DND-41 (cell line): Measurements from ENCODE around the gene FAAH.

Experiments
- ATAC-seq: fragments of 200-7000 bp; cut with Tn5 transposase; 3 replicates; pipeline ENCODE4 v1.9.1; 2021; ENCODE audit warnings: low read depth; ENCODE audit not compliant: insufficient read depth
- DNase-seq: peaks from one replicate; pipeline ENCODE4 v3.0.0-alpha.2; 2020
- H2AFZ ChIP-seq: 2 replicates; pipeline ENCODE4 v1.6.0; 2012; ENCODE audit warnings: low read depth, low read length
- H3K27ac ChIP-seq: 2 replicates; pipeline ENCODE4 v1.5.1; 2012; ENCODE audit warnings: low read length, inconsistent platforms
- H3K27me3 ChIP-seq: fragments of 200-600 bp; sonication (generic); 2 replicates; pipeline ENCODE4 v1.6.0; 2012; ENCODE audit warnings: low read length, mild to moderate bottlenecking, inconsistent platforms; ENCODE audit not compliant: insufficient read depth, poor library complexity
- H3K36me3 ChIP-seq: 2 replicates; pipeline ENCODE4 v1.5.1; 2012; ENCODE audit warnings: low read length, inconsistent platforms; ENCODE audit not compliant: insufficient read depth
- H3K4me1 ChIP-seq: 2 replicates; pipeline ENCODE4 v1.5.1; 2012; ENCODE audit warnings: mild to moderate bottlenecking, low read length; ENCODE audit not compliant: insufficient read depth
- H3K4me2 ChIP-seq: 2 replicates; pipeline ENCODE4 v1.6.0; 2012; ENCODE audit warnings: mild to moderate bottlenecking, moderate library complexity, low read length, inconsistent platforms; ENCODE audit not compliant: insufficient read depth
- H3K4me3 ChIP-seq, 2 experiments: fragments of 200-600 bp in 1 of 2; shearing (Covaris generic) in 1 of 2; 2 replicates each; pipeline ENCODE4 v1.5.1; 2012 to 2016; ENCODE audit warnings: inconsistent platforms in 2 of 2, low read length in 2 of 2, mild to moderate bottlenecking in 2 of 2, low read depth in 1 of 2, moderate library complexity in 1 of 2
- H3K79me2 ChIP-seq: 2 replicates; pipeline ENCODE4 v1.6.0; 2012; ENCODE audit warnings: low read length, inconsistent platforms; ENCODE audit not compliant: insufficient read depth
- H3K9ac ChIP-seq: 2 replicates; pipeline ENCODE4 v1.6.0; 2012; ENCODE audit warnings: low read depth, mild to moderate bottlenecking, inconsistent platforms, low read length, moderate library complexity
- H3K9me3 ChIP-seq: 2 replicates; pipeline ENCODE4 v1.5.1; 2012; ENCODE audit warnings: low read length, moderate library complexity, mild to moderate bottlenecking, inconsistent platforms; ENCODE audit not compliant: insufficient read depth, severe bottlenecking
- H4K20me1 ChIP-seq: 2 replicates; pipeline ENCODE4 v1.6.0; 2012; ENCODE audit warnings: low read length; ENCODE audit not compliant: insufficient read depth
- EZH2 ChIP-seq: IDR thresholded peaks from 3 replicates; pipeline ENCODE4 v1.6.1; 2012; ENCODE audit warnings: borderline replicate concordance, low read depth, mild to moderate bottlenecking, moderate library complexity, low read length, inconsistent platforms; ENCODE audit not compliant: severe bottlenecking
- TF ChIP-seq, protein P1 (sequence below): IDR thresholded peaks from 2 replicates; pipeline ENCODE4 v1.5.1; 2012; ENCODE audit warnings: borderline replicate concordance, low read length, moderate library complexity, mild to moderate bottlenecking; ENCODE audit not compliant: poor library complexity, severe bottlenecking; ENCODE audit errors: extremely low read depth

Gene FAAH

DNA sequence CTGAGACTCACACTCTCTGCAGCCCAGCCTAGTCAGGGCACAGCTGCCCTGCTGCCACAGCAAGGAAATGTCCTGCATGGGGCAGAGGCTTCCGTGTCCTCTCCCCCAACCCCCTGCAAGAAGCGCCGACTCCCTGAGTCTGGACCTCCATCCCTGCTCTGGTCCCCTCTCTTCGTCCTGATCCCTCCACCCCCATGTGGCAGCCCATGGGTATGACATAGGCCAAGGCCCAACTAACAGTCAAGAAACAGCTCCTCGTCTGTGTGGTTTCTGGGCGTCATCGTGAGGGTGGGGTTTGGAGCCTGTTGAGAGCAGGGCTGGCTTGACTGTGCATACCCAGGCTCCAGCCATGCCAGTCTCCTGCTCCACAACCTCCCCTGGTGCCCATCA, 19.5 kb downstream of the FAAH start:
- Histone ChIP-seq H3K27me3 (no peaks in the 10 kb centered on the region), H3K9ac (no peak overlapping the region), H3K27ac (no peak overlapping the region), H3K79me2 (no peaks in the 10 kb centered on the region), H3K4me2 (no peak overlapping the region), H3K36me3 (no peaks in the 10 kb centered on the region), H3K9me3 (no peaks in the 10 kb centered on the region), H4K20me1 (0 out of 2 replicates have a peak, but pooled peaks cover 8% of the 10 kb centered on the region), H2AFZ (no peak overlapping the region), H3K4me3 (no peak overlapping the region), H3K4me1 (no peaks in the 10 kb centered on the region)
- TF ChIP-seq, protein P1, sequence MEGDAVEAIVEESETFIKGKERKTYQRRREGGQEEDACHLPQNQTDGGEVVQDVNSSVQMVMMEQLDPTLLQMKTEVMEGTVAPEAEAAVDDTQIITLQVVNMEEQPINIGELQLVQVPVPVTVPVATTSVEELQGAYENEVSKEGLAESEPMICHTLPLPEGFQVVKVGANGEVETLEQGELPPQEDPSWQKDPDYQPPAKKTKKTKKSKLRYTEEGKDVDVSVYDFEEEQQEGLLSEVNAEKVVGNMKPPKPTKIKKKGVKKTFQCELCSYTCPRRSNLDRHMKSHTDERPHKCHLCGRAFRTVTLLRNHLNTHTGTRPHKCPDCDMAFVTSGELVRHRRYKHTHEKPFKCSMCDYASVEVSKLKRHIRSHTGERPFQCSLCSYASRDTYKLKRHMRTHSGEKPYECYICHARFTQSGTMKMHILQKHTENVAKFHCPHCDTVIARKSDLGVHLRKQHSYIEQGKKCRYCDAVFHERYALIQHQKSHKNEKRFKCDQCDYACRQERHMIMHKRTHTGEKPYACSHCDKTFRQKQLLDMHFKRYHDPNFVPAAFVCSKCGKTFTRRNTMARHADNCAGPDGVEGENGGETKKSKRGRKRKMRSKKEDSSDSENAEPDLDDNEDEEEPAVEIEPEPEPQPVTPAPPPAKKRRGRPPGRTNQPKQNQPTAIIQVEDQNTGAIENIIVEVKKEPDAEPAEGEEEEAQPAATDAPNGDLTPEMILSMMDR: peak; percentile 60
- TF ChIP-seq EZH2: no peak
- peak; percentile 50 for DNase-seq
- ATAC-seq: peak; percentile 90

DNA sequence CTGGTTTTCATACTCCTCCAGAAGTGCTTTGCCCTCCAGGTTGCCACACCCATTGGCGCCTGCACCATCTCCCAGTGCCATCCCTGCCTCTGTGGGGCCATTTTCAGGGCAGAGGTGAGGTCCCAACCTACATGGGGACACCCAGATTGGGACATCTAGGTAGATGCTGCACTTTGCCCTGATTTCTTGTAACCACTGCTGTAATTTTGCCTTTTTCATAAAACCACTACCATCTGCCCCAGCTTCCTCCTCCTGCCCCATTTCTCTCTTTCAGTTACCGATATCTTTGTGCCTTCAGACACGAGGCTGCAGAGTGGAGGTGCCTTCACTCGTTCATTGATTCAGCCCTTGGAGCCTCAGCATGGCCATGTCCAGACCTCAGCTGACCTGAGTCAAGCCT, 21.4 kb downstream of the FAAH start:
- TF ChIP-seq EZH2: no peak
- TF ChIP-seq, protein P1: no peak
- peaks cover 3% of the 10 kb centered on the region for H3K27me3 ChIP-seq
- ATAC-seq: no peak

DNA sequence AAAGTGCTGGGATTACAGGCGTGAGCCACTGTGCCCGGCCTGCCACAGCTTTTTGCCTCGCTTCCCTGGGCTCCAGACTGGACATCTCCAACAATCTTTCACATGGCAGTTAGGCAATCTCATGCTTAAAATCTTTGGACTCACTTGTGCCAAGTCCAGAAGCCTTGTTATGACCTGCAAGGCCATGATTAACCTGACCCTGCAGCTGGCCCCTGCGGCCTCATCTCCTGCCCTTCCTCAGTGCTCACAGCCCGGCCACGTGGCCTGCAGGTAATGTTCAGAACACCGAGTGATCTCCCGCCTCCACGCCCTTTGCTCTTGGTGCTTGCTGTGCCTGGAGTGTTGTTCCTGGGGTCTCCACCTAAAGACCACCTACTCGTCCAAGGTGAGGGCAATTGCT, 24.9 kb downstream of the FAAH start:
- ATAC-seq: no peak
- H3K27me3 ChIP-seq: peaks cover 5% of the 10 kb centered on the region
- no peak overlapping the region for H3K9ac ChIP-seq

More for the DNA sequence above, 21.4 kb downstream of the FAAH start:
- no peak overlapping the region for H3K27ac ChIP-seq
- no peak overlapping the region for H3K4me3 ChIP-seq
- H3K36me3 ChIP-seq: no peaks in the 10 kb centered on the region
- H3K79me2 ChIP-seq: no peaks in the 10 kb centered on the region
- no peak overlapping the region for H3K9ac ChIP-seq
- H3K4me1 ChIP-seq: no peaks in the 10 kb centered on the region
- 0 out of 2 replicates have a peak, but pooled peaks cover 5% of the 10 kb centered on the region for H4K20me1 ChIP-seq
- no peak overlapping the region for H3K4me2 ChIP-seq
- H3K9me3 ChIP-seq: no peaks in the 10 kb centered on the region
- no peak overlapping the region for H2AFZ ChIP-seq
- no peak for DNase-seq

More for the DNA sequence above, 24.9 kb downstream of the FAAH start:
- Histone ChIP-seq H3K4me2 (no peak overlapping the region), H4K20me1 (0 out of 2 replicates have a peak, but pooled peaks cover 5% of the 10 kb centered on the region), H2AFZ (no peak overlapping the region), H3K79me2 (no peaks in the 10 kb centered on the region), H3K27ac (no peak overlapping the region), H3K4me3 (no peak overlapping the region), H3K36me3 (no peaks in the 10 kb centered on the region), H3K9me3 (no peaks in the 10 kb centered on the region), H3K4me1 (no peaks in the 10 kb centered on the region)
- DNase-seq: no peak
- TF ChIP-seq, protein P1: no peak
- TF ChIP-seq EZH2: no peak
